ENCODE results near the gene TTLL10.

- TF ChIP-seq GATA2 (IDR thresholded peaks at IDR 0.05; ENCODE audit: low read depth, low read length) (no peak), GATA3 (IDR thresholded peaks at IDR 0.05; ENCODE audit: low read depth, low read length) (no peak)
Measured at GRCh38 chr1:1151306-1151705, 22.4 kb upstream of the TTLL10 start.

All from SH-SY5Y (cell line).